Lung microvascular endothelial cell (primary cell): ENCODE results near the gene MAS1. TPM values are rescaled to one million over a fixed set of nuclear protein-coding genes. Genes with fewer than 3 reads are reported as not detected.
"Not testable (repeated sequence)": the region's sequence is repeated elsewhere in the genome, so short reads cannot be mapped to it uniquely, and the experiment has no call there.

Source experiments
- DNase-seq, 2 donors: peaks; one replicate each; pipeline versions ENCODE4 v3.0.0 to v3.0.0-alpha.2; 2010; ENCODE audit warnings: low read depth in 2 of 2
- total RNA-seq: library from RNA; depleted of rRNA; stranded (reverse); fragments of >200 nt; gene quantifications from 2 replicates; pipeline ENCODE4 v1.2.1, GENCODE V29; 2014

MAS1 gene
- total RNA-seq, 1 donor from 2014 or later: not detected

- no peak for DNase-seq
Observed at GRCh38 chr6:159916237-159916636, 25.4 kb downstream of the MAS1 start.

- no peak for DNase-seq
Observed at GRCh38 chr6:159916752-159917151, 26.0 kb downstream of the MAS1 start.

GRCh38 chr6:159919011-159919511 lies 28.3 kb downstream of the MAS1 start:
- DNase-seq: peak in 1 of 2 donors; percentile 75

GRCh38 chr6:159919800-159920199 lies 29.0 kb downstream of the MAS1 start:
- no peak for DNase-seq

GRCh38 chr6:159924150-159924549 lies 33.4 kb downstream of the MAS1 start:
- DNase-seq: not testable (repeated sequence)

GRCh38 chr6:159926542-159927203 lies 35.9 kb downstream of the MAS1 start:
- no peak for DNase-seq

GRCh38 chr6:159929819-159930218 lies 39.0 kb downstream of the MAS1 start:
- peak; percentile 30 to 65 for DNase-seq

GRCh38 chr6:159931112-159931511 lies 40.3 kb downstream of the MAS1 start:
- DNase-seq: no peak

GRCh38 chr6:159931846-159932245 lies 41.1 kb downstream of the MAS1 start:
- DNase-seq: no peak

- DNase-seq: no peak
Observed at GRCh38 chr6:159933077-159933476, 42.3 kb downstream of the MAS1 start.

- DNase-seq: no peak
Observed at GRCh38 chr6:159934181-159934580, 43.4 kb downstream of the MAS1 start.

- no peak for DNase-seq
Observed at GRCh38 chr6:159935065-159935464, 44.3 kb downstream of the MAS1 start.

GRCh38 chr6:159935633-159936032 lies 44.8 kb downstream of the MAS1 start:
- DNase-seq: no peak

- DNase-seq: peak in 1 of 2 donors; percentile 44
Observed at GRCh38 chr6:159939591-159940016, 48.8 kb downstream of the MAS1 start.

Other genes starting within 250 kb of the MAS1 start
- gene SOD2, start 197.7 kb upstream of the MAS1 start, total RNA-seq: 133 and 182 TPM in 2 replicates
- 59.1 and 81.7 TPM in 2 replicates for gene WTAP, start 163.5 kb upstream of the MAS1 start, total RNA-seq
- gene ACAT2, start 128.9 kb upstream of the MAS1 start, total RNA-seq: 22.2 and 48.2 TPM in 2 replicates
- 245 and 262 TPM in 2 replicates for gene TCP1, start 101.4 kb upstream of the MAS1 start, total RNA-seq
- gene MRPL18, start 100.5 kb upstream of the MAS1 start, total RNA-seq: 50.1 and 69.8 TPM in 2 replicates
- gene PNLDC1, start 90.7 kb upstream of the MAS1 start, total RNA-seq: not detected in 2 replicates
- gene IGF2R, start 78.1 kb downstream of the MAS1 start, total RNA-seq: 65.6 and 93.7 TPM in 2 replicates
- gene SLC22A1, start 230.8 kb downstream of the MAS1 start, total RNA-seq: not detected in 2 replicates